ENCODE measurements around the gene MCRIP1. TPM values are rescaled to one million over a fixed set of nuclear protein-coding genes. Genes with fewer than 3 reads are reported as not detected.

The MCRIP1 gene
- total and polyA plus RNA-seq, 2 of the 13 experiments (the other 11 are each of a cell fraction or from before 2014, with no cell fraction given): 79.7 to 84.9 TPM

DNA sequence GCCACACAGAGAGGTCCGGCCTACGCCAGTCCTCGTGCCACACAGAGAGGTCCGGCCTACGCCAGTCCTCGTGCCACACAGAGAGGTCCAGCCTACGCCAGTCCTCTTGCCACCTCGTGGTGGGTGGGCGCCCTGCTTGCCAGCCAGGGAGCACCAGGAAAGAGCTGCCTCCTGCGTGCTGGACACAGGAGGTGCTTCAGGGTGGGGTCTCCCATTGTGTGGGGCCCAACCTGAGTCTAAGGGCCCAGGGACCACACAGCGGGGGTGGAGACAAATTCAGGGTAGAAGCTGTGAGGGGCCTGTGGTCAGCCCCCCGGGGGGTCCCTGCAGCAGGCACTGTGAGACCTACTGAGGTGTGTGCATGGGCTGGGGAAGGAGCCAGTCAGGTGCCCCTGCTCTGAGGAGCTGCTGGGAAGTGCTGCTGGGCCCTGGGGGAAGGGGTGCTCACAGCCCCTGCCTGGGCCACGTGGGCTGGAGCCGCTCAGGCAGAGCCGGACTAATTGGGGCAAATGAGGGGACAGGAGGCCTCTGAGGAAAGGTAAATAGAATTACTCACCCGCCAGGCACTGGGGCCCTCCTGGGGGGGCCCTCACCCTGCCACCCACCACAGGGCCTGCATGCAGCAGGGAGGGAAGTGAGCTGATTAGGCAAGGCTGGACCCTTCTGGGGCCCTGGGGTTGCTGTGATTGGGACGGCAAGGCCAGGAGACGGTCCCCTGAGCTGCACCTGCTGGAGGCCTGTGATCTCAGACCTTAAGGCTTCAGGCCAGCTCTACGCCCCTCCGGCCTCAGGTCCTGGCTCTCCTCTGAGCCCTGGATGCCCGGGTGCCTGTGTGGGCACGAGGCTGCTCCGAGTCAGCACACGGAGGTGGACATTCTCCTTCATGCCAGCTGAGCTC is 18.1 kb downstream of the MCRIP1 start (continued):
- TF ChIP-seq, protein P1, sequence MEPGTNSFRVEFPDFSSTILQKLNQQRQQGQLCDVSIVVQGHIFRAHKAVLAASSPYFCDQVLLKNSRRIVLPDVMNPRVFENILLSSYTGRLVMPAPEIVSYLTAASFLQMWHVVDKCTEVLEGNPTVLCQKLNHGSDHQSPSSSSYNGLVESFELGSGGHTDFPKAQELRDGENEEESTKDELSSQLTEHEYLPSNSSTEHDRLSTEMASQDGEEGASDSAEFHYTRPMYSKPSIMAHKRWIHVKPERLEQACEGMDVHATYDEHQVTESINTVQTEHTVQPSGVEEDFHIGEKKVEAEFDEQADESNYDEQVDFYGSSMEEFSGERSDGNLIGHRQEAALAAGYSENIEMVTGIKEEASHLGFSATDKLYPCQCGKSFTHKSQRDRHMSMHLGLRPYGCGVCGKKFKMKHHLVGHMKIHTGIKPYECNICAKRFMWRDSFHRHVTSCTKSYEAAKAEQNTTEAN (CRISPR knock-in tag; conservative IDR thresholded peaks at IDR 0.05): 0 out of 2 replicates have a peak, but pooled peaks have one; percentile 58
- 0 out of 2 replicates have a peak, but pooled peaks have one; percentile 53 for TF ChIP-seq HMG20B (CRISPR knock-in tag; conservative IDR thresholded peaks at IDR 0.05)
- TF ChIP-seq MIER3 (CRISPR knock-in tag; IDR thresholded peaks at IDR 0.05; ENCODE audit: borderline replicate concordance): peak; percentile 52; the same call in 1 of the 2 replicates
- peak; percentile 79 for TF ChIP-seq RXRB (CRISPR knock-in tag; IDR thresholded peaks at IDR 0.05; ENCODE audit: borderline replicate concordance)
- TF ChIP-seq, protein P2, sequence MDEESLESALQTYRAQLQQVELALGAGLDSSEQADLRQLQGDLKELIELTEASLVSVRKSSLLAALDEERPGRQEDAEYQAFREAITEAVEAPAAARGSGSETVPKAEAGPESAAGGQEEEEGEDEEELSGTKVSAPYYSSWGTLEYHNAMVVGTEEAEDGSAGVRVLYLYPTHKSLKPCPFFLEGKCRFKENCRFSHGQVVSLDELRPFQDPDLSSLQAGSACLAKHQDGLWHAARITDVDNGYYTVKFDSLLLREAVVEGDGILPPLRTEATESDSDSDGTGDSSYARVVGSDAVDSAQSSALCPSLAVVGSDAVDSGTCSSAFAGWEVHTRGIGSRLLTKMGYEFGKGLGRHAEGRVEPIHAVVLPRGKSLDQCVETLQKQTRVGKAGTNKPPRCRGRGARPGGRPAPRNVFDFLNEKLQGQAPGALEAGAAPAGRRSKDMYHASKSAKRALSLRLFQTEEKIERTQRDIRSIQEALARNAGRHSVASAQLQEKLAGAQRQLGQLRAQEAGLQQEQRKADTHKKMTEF (CRISPR knock-in tag; IDR thresholded peaks at IDR 0.05): peak; percentile 69
- 0 out of 2 replicates have a peak, but pooled peaks have one; percentile 26 for TF ChIP-seq ATF7-NPFF (CRISPR knock-in tag; IDR thresholded peaks at IDR 0.05; ENCODE audit: low read depth)
- TF ChIP-seq, protein P3, sequence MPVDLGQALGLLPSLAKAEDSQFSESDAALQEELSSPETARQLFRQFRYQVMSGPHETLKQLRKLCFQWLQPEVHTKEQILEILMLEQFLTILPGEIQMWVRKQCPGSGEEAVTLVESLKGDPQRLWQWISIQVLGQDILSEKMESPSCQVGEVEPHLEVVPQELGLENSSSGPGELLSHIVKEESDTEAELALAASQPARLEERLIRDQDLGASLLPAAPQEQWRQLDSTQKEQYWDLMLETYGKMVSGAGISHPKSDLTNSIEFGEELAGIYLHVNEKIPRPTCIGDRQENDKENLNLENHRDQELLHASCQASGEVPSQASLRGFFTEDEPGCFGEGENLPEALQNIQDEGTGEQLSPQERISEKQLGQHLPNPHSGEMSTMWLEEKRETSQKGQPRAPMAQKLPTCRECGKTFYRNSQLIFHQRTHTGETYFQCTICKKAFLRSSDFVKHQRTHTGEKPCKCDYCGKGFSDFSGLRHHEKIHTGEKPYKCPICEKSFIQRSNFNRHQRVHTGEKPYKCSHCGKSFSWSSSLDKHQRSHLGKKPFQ (CRISPR knock-in tag; IDR thresholded peaks at IDR 0.05; ENCODE audit: insufficient replicate concordance): no peak
- no peak for TF ChIP-seq NBN (conservative IDR thresholded peaks at IDR 0.05)
- TF ChIP-seq NCOA2 (CRISPR knock-in tag; IDR thresholded peaks at IDR 0.05): peak; percentile 56
- peak; percentile 51; the same call in 1 of the 2 replicates for TF ChIP-seq JUND (CRISPR knock-in tag; IDR thresholded peaks at IDR 0.05)
- TF ChIP-seq SPEN (CRISPR knock-in tag; IDR thresholded peaks at IDR 0.05; ENCODE audit: low read depth): 0 out of 2 replicates have a peak, but pooled peaks have one; percentile 41
- TF ChIP-seq, protein P4, sequence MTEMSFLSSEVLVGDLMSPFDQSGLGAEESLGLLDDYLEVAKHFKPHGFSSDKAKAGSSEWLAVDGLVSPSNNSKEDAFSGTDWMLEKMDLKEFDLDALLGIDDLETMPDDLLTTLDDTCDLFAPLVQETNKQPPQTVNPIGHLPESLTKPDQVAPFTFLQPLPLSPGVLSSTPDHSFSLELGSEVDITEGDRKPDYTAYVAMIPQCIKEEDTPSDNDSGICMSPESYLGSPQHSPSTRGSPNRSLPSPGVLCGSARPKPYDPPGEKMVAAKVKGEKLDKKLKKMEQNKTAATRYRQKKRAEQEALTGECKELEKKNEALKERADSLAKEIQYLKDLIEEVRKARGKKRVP (CRISPR knock-in tag; IDR thresholded peaks at IDR 0.05): peak in 1 of 2 experiments; percentile 81; a peak in 2 of 4 replicates
- TF ChIP-seq HOXA7 (CRISPR knock-in tag; IDR thresholded peaks at IDR 0.05): no peak
- TF ChIP-seq ZNF160 (CRISPR knock-in tag; IDR thresholded peaks at IDR 0.05): no peak
- no peak for TF ChIP-seq EHMT2 (IDR thresholded peaks at IDR 0.05; ENCODE audit: borderline replicate concordance, low read depth, low read length)
- TF ChIP-seq, protein P5, sequence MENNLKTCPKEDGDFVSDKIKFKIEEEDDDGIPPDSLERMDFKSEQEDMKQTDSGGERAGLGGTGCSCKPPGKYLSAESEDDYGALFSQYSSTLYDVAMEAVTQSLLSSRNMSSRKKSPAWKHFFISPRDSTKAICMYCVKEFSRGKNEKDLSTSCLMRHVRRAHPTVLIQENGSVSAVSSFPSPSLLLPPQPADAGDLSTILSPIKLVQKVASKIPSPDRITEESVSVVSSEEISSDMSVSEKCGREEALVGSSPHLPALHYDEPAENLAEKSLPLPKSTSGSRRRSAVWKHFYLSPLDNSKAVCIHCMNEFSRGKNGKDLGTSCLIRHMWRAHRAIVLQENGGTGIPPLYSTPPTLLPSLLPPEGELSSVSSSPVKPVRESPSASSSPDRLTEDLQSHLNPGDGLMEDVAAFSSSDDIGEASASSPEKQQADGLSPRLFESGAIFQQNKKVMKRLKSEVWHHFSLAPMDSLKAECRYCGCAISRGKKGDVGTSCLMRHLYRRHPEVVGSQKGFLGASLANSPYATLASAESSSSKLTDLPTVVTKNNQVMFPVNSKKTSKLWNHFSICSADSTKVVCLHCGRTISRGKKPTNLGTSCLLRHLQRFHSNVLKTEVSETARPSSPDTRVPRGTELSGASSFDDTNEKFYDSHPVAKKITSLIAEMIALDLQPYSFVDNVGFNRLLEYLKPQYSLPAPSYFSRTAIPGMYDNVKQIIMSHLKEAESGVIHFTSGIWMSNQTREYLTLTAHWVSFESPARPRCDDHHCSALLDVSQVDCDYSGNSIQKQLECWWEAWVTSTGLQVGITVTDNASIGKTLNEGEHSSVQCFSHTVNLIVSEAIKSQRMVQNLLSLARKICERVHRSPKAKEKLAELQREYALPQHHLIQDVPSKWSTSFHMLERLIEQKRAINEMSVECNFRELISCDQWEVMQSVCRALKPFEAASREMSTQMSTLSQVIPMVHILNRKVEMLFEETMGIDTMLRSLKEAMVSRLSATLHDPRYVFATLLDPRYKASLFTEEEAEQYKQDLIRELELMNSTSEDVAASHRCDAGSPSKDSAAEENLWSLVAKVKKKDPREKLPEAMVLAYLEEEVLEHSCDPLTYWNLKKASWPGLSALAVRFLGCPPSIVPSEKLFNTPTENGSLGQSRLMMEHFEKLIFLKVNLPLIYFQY (CRISPR knock-in tag; IDR thresholded peaks at IDR 0.05; ENCODE audit: borderline replicate concordance): peak; percentile 31; the same call in 1 of the 2 replicates
- TF ChIP-seq KAT8 (CRISPR knock-in tag; IDR thresholded peaks at IDR 0.05): peak; percentile 51; the same call in 1 of the 2 replicates
- TF ChIP-seq ZNF768 (CRISPR knock-in tag; IDR thresholded peaks at IDR 0.05): no peak
- TF ChIP-seq ZNF446 (CRISPR knock-in tag; IDR thresholded peaks at IDR 0.05): no peak
